Left lung (tissue), 10 donors: ENCODE measurements around the gene TP53RK. TPM values are rescaled to one million over a fixed set of nuclear protein-coding genes. Genes with fewer than 3 reads are reported as not detected.

Experiments used
- ATAC-seq: fragments of 200-7000 bp; cut with Tn5 transposase; one replicate; pipeline ENCODE4 v1.9.1; 2020; ENCODE audit warnings: moderate library complexity
- DNase-seq, 4 donors: peaks; one replicate each; pipeline ENCODE4 v3.0.0-alpha.2; 2013 to 2020
- H3K27ac ChIP-seq, 2 donors: fragments of 200-600 bp; sonication (generic) in 1 of 2; one replicate each; pipeline versions ENCODE4 v1.5.0 to v1.8.0; 2020 to 2021
- H3K27me3 ChIP-seq, 2 donors: fragments of 200-600 bp; sonication (generic) in 1 of 2; one replicate each; pipeline versions ENCODE4 v1.5.0 to v1.8.0; 2020 to 2021
- H3K36me3 ChIP-seq, 2 donors: fragments of 200-600 bp; sonication (generic) in 1 of 2; one replicate each; pipeline versions ENCODE4 v1.5.0 to v1.8.0; 2020 to 2021
- H3K4me1 ChIP-seq, 2 donors: fragments of 200-600 bp; one replicate each; pipeline ENCODE4 v1.8.0; 2021
- H3K4me3 ChIP-seq, 2 donors: fragments of 200-600 bp; sonication (generic) in 1 of 2; one replicate each; pipeline versions ENCODE4 v1.5.0 to v1.8.0; 2020 to 2021; ENCODE audit warnings: mild to moderate bottlenecking in 1 of 2
- H3K9me3 ChIP-seq, 2 donors: fragments of 200-600 bp; sonication (generic) in 1 of 2; one replicate each; pipeline versions ENCODE4 v1.5.0 to v1.8.0; 2020 to 2021
- intact Hi-C, 2 donors: fragments of 100-400 bp; cut with DNase I; formaldehyde crosslinking; loops; one replicate each; pipeline versions ENCODE4 v1.11.2 to v1.14.2; 2022
- polyA plus RNA-seq, 6 donors: library from polyadenylated mRNA; unstranded; fragments of 120-200 nt; gene quantifications; one replicate each; pipeline ENCODE4 v1.2.1, GENCODE V29; 2013; ENCODE audit not compliant: insufficient read length in 6 of 6
- total RNA-seq, 2 donors: library from RNA; stranded (reverse); fragmentation: NEBNext Ultra II Directional; extraction: Animal tissue kit (Norgen Biotek cat#: 25700); gene quantifications; one replicate each; pipeline ENCODE4 v1.2.1, GENCODE V29; 2021
- TF ChIP-seq, protein P1 (sequence below), 2 donors: fragments of 200-600 bp; sonication (generic) in 1 of 2; IDR thresholded peaks; one replicate each; pipeline versions ENCODE4 v1.5.0 to v1.8.0; 2021; ENCODE audit warnings: antibody characterized with exemption in 2 of 2
- donor health status: DM: no; HTN: yes; CAD: no.
- donor health status: DM: no; HTN: no; CAD: no.

TP53RK gene
- total and polyA plus RNA-seq, 8 donors, result 9.6 to 19.9 (median 14.0) TPM

DNA sequence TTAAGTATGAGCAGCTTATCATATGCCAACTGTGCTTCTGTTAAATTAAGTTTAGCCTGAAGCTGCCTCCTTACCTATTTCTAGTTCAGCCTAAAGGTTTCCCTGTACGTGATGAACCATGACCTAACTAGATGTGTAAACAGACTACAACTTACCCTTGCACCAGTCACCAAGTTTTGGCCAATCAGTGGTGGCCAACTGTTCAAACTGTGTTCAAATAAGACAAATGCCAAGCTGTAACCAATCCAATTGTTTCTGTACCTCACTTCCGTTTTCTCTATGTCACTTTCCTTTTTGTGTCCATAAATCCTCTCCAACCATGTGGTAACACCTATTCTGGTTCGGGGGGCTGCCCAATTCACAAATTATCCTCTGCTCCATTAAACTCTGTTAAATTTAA is 14.2 kb upstream of the TP53RK start:
- H3K36me3 ChIP-seq, result no peaks in the 10 kb centered on the region
- intact Hi-C loops, result no loop called here
- peaks cover 0 to 3% of the 10 kb centered on the region in 2 donors for H3K27me3 ChIP-seq

DNA sequence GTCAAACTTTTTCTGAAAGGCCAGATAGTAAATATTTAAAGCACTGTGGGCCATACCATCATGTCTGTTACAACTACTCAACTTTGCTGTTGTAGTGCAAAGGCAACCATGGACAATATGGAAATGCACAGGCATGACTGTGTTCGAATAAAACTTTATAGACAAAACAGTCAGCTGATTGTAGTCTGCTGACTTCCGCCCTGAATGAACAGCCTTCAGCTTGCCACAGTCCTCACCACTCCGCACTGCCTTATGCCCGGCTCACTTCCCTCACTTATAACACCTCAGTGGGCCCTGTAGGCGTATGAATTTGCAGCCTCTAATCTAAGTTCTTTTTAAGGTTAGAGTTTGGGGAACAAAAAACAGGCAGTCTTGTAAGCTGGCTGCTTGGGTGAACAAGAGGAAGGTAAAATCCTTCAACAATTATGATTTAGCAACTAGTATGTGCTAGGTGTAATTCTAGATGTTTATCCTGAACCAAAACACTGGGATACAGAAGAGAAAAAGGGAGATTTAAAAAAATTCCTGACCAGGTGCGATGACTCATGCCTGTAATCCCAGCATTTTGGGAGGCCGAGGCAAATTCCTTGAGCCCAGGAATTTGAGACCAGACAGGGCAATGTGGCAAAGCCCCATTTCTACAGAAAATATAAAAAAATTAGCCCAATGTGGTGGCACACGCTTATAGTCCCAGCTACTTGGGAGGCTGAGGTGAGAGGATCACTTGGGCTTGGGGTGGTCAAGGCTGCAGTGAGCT is 13.4 kb upstream of the TP53RK start:
- TF ChIP-seq, protein P1, sequence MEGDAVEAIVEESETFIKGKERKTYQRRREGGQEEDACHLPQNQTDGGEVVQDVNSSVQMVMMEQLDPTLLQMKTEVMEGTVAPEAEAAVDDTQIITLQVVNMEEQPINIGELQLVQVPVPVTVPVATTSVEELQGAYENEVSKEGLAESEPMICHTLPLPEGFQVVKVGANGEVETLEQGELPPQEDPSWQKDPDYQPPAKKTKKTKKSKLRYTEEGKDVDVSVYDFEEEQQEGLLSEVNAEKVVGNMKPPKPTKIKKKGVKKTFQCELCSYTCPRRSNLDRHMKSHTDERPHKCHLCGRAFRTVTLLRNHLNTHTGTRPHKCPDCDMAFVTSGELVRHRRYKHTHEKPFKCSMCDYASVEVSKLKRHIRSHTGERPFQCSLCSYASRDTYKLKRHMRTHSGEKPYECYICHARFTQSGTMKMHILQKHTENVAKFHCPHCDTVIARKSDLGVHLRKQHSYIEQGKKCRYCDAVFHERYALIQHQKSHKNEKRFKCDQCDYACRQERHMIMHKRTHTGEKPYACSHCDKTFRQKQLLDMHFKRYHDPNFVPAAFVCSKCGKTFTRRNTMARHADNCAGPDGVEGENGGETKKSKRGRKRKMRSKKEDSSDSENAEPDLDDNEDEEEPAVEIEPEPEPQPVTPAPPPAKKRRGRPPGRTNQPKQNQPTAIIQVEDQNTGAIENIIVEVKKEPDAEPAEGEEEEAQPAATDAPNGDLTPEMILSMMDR (IDR thresholded peaks at IDR 0.05), result no peak
- no peaks in the 10 kb centered on the region for H3K27me3 ChIP-seq
- no peak overlapping the region for H3K27ac ChIP-seq
- intact Hi-C loops, result no loop called here
- DNase-seq (no peak), ATAC-seq (no peak)
- no peak overlapping the region for H3K4me3 ChIP-seq
- no peaks in the 10 kb centered on the region for H3K4me1 ChIP-seq
- no peaks in the 10 kb centered on the region for H3K36me3 ChIP-seq
- H3K9me3 ChIP-seq, result peaks cover 0 to 6% of the 10 kb centered on the region in 2 donors

More for the DNA sequence above, 14.2 kb upstream of the TP53RK start:
- TF ChIP-seq, protein P1 (IDR thresholded peaks at IDR 0.05), result no peak
- DNase-seq (no peak), ATAC-seq (no peak)
- Histone ChIP-seq H3K27ac (no peak overlapping the region), H3K4me1 (no peaks in the 10 kb centered on the region), H3K4me3 (no peak overlapping the region), H3K9me3 (peaks cover 0 to 6% of the 10 kb centered on the region in 2 donors)

DNA sequence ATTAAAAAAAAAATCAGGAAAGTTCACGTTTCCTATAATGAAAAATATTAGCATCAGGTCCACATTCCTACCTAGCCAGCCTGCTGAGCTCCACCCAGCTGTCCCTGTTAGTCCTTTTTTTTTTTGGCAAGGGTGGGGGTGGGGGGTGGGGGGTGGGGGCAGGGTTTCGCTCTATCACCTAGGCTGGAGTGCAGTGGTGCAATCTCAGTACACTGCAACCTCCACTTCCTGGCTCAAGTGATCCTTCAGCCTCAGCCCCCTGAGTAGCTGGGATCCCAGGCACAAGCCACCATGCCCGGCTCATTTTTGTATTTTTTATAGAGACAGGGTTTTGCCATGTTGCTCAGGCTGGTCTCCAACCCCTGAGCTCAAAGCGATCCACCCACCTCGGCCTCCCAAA is 12.7 kb upstream of the TP53RK start:
- ATAC-seq, result peak; percentile 37
- Histone ChIP-seq H3K4me3 (no peak overlapping the region), H3K36me3 (no peaks in the 10 kb centered on the region), H3K27ac (no peak overlapping the region), H3K9me3 (peaks cover 0 to 6% of the 10 kb centered on the region in 2 donors), H3K27me3 (no peaks in the 10 kb centered on the region), H3K4me1 (no peaks in the 10 kb centered on the region)
- intact Hi-C loops, result no loop called here
- DNase-seq, result no peak
- TF ChIP-seq, protein P1 (IDR thresholded peaks at IDR 0.05), result no peak

DNA sequence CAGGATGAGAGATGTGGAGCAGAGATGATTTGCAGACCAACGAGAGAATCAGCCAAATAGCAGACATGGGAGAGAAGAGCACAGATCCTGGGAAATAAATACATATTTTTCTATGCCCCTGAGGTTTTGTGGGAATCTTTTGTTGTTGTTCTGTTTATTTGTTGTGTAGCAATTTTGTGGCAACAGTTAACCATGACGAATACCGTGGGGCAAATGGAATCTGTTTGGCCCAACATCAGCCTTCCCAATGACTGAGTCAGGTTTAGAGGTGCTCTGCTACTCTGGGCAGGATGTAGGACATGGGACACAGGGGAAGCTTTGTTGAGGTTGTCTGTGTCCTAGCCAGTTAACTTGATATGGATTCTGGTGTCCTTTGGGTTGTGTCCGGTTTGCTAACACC is 12.3 kb upstream of the TP53RK start:
- ATAC-seq (no peak), DNase-seq (no peak)
- no peaks in the 10 kb centered on the region for H3K4me1 ChIP-seq
- H3K27ac ChIP-seq, result no peak overlapping the region
- intact Hi-C loops, result no loop called here
- TF ChIP-seq, protein P1 (IDR thresholded peaks at IDR 0.05), result no peak
- no peaks in the 10 kb centered on the region for H3K27me3 ChIP-seq
- no peaks in the 10 kb centered on the region for H3K36me3 ChIP-seq
- H3K4me3 ChIP-seq, result no peak overlapping the region
- peaks cover 0 to 4% of the 10 kb centered on the region in 2 donors for H3K9me3 ChIP-seq

DNA sequence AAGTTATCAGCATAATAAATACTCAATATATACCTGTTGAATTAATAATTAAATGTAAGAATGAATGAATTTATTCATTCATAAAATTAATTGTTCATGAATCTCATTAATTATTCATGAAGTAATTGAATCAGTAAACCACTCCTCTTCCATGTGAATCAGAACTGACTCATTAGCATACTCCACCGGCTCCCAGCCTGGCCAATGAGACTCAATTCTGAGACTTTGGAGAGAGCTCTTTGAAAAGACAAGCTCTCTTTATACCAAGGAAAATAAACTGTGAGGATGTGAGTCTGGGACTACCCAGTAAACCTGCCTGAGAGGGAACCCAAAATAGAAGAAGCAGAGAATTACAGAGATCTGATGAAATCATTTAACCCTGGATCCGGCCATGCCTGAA is 11.8 kb upstream of the TP53RK start:
- intact Hi-C loops, result no loop called here
- ATAC-seq, result no peak
- Histone ChIP-seq H3K36me3 (no peaks in the 10 kb centered on the region), H3K27me3 (no peaks in the 10 kb centered on the region), H3K9me3 (no peaks in the 10 kb centered on the region), H3K4me1 (no peaks in the 10 kb centered on the region), H3K4me3 (no peak overlapping the region), H3K27ac (no peak overlapping the region)
- TF ChIP-seq, protein P1 (IDR thresholded peaks at IDR 0.05), result no peak
- DNase-seq, result no peak
